GM12878 (cell line): ENCODE results near the gene KIF21B. TPM values are rescaled to one million over a fixed set of nuclear protein-coding genes. Genes with fewer than 3 reads are reported as not detected.

Experiments used
- ATAC-seq: fragments of 200-7000 bp; cut with Tn5 transposase; 3 replicates; pipeline ENCODE4 v1.9.1; 2020; ENCODE audit warnings: mild to moderate bottlenecking, moderate library complexity
- BruUV-seq: library from RNA; stranded (reverse); fragments of 400-500 nt; replicated peaks from 2 replicates; lab custom pipeline; 2021; lab: Mats Ljungman, UMichigan
- CTCF ChIA-PET: fragments of 300-600 bp; sonication (Branson Sonifier 250); formaldehyde crosslinking; extraction: SDS; loops from one replicate; lab custom pipeline; 2021; ENCODE audit warnings: inconsistent platforms; lab: Yijun Ruan, JAX
- POLR2A ChIA-PET: fragments of 350-600 bp; formaldehyde crosslinking; extraction: SDS; loops from one replicate; lab custom pipeline; 2021; ENCODE audit warnings: inconsistent platforms; lab: Charles Lee
- RAD21 ChIA-PET: fragments of 300-600 bp; sonication (Branson Sonifier 250); formaldehyde crosslinking; loops from one replicate; lab custom pipeline; 2023; ENCODE audit warnings: antibody characterized with exemption; ENCODE audit not compliant: unreplicated experiment; lab: Charles Lee
- SMC1A ChIA-PET: fragments of 300-600 bp; sonication (Branson Sonifier 250); formaldehyde crosslinking; loops from one replicate; lab custom pipeline; 2023; ENCODE audit not compliant: unreplicated experiment, uncharacterized antibody; lab: Charles Lee
- DNase-seq: peaks from one replicate; pipeline ENCODE4 v3.0.0-alpha.2; 2011; ENCODE audit warnings: low read depth, low spot score
- FAIRE-seq: peaks from 3 replicates; lab custom pipeline; 2011; peaks lifted over from hg19 to GRCh38; lab: Jason Lieb, UNC
- H2AFZ ChIP-seq: 2 replicates; pipeline ENCODE4 v1.6.0; 2011; ENCODE audit warnings: low read depth, low read length, control low read depth; ENCODE audit not compliant: control insufficient read depth
- H3K27ac ChIP-seq: 2 replicates; pipeline ENCODE4 v1.5.1; 2011; ENCODE audit warnings: control low read depth; ENCODE audit not compliant: control insufficient read depth, insufficient read depth
- H3K27me3 ChIP-seq, 2 experiments: replicated peaks in 1 of 2; 2 replicates each; pipeline versions ENCODE4 v1.6.0 to v1.6.1; 2011; ENCODE audit warnings: low read length in 1 of 2; ENCODE audit not compliant: control insufficient read depth in 2 of 2, insufficient read depth in 2 of 2
- H3K36me3 ChIP-seq, 2 experiments: 2 replicates each; pipeline ENCODE4 v1.5.1; 2011; ENCODE audit warnings: low read length in 1 of 2; ENCODE audit not compliant: control insufficient read depth in 2 of 2, insufficient read depth in 2 of 2
- H3K4me1 ChIP-seq: 2 replicates; pipeline ENCODE4 v1.6.1; 2011; ENCODE audit warnings: mild to moderate bottlenecking, low read length, moderate library complexity, mixed read lengths; ENCODE audit not compliant: control insufficient read depth, insufficient read depth
- H3K4me2 ChIP-seq: 2 replicates; pipeline ENCODE4 v1.6.0; 2011; ENCODE audit warnings: control low read depth; ENCODE audit not compliant: control insufficient read depth, insufficient read depth
- H3K4me3 ChIP-seq: fragments of 200-600 bp; sonication (generic); 2 replicates; pipeline ENCODE4 v1.5.1; 2016
- H3K79me2 ChIP-seq: 2 replicates; pipeline ENCODE4 v1.6.0; 2011; ENCODE audit warnings: low read length; ENCODE audit not compliant: control insufficient read depth, insufficient read depth
- H3K9ac ChIP-seq: 2 replicates; pipeline ENCODE4 v1.8.0; 2011; ENCODE audit warnings: low read length, control low read depth, mixed read lengths; ENCODE audit not compliant: control insufficient read depth, insufficient read depth
- H3K9me3 ChIP-seq: replicated peaks from 3 replicates; pipeline ENCODE4 v1.5.1; 2011; ENCODE audit warnings: mild to moderate bottlenecking, low read length; ENCODE audit not compliant: control insufficient read depth, insufficient read depth
- H4K20me1 ChIP-seq: 2 replicates; pipeline ENCODE4 v1.6.0; 2011; ENCODE audit not compliant: control insufficient read depth, insufficient read depth
- CBFB ChIP-seq: IDR thresholded peaks from 2 replicates; pipeline ENCODE4 v1.6.1; 2016; ENCODE audit warnings: antibody characterized with exemption, low read depth
- FOXM1 ChIP-seq: IDR thresholded peaks from 2 replicates; pipeline ENCODE4 v1.6.1; 2012; ENCODE audit warnings: low read depth, mild to moderate bottlenecking, inconsistent platforms, low read length, moderate library complexity
- GABPA ChIP-seq: IDR thresholded peaks from 2 replicates; pipeline ENCODE4 v1.6.1; 2014; ENCODE audit warnings: antibody characterized with exemption, low read depth, mild to moderate bottlenecking, inconsistent platforms
- JUNB ChIP-seq: IDR thresholded peaks from 2 replicates; pipeline ENCODE4 v1.6.1; 2016; ENCODE audit warnings: antibody characterized with exemption, mild to moderate bottlenecking
- RUNX3 ChIP-seq: IDR thresholded peaks from 2 replicates; pipeline ENCODE4 v1.6.1; 2012; ENCODE audit warnings: low read length, inconsistent platforms
- SMARCA5 ChIP-seq: fragments of 450-650 bp; IDR thresholded peaks from 2 replicates; pipeline ENCODE4 v1.6.1; 2017; ENCODE audit warnings: mild to moderate bottlenecking
- ZZZ3 ChIP-seq: IDR thresholded peaks from 2 replicates; pipeline ENCODE4 v1.6.1; 2011; ENCODE audit warnings: low read depth; ENCODE audit not compliant: control insufficient read depth, insufficient read length
- WGBS: methylation state at CpG from one replicate; pipeline ENCODE4 v1.1.6; 2016; ENCODE audit warnings: low lambda C conversion rate; ENCODE audit not compliant: insufficient replicate concordance, insufficient coverage; ENCODE audit errors: missing lambda C conversion rate; 5-methylcytosine and 5-hydroxymethylcytosine counted together
- in situ Hi-C: fragments of 300-500 bp; cut with MboI; formaldehyde crosslinking; loops from 9 replicates; pipeline ENCODE4 v1.14.3; 2018; ENCODE audit warnings: mixed read lengths
- intact Hi-C: fragments of 100-400 bp; cut with micrococcal nuclease; formaldehyde crosslinking; loops from one replicate; pipeline ENCODE4 v1.14.2; 2022; ENCODE audit not compliant: unreplicated experiment
- polyA plus RNA-seq, 11 experiments: library from polyadenylated mRNA; depleted of rRNA in 4 of 11; unstranded in 6 of 11; stranded (reverse) in 5 of 11; fragments of >200 nt; fragmentation: Nextera tagmentation in 4 of 11; fragmentation: Illumina TruSeq in 1 of 11; extraction: Ambion mirVana in 4 of 11; extraction: Trizol in 1 of 11; gene quantifications; 1 replicate in 1 of 11; 2 replicates in 10 of 11; pipeline versions ENCODE4 v1.2.1 to v1.2.3, GENCODE V29; 2011 to 2016; ENCODE audit warnings: inconsistent platforms in 2 of 11, missing spikeins in 2 of 11, low read depth in 1 of 11
- total RNA-seq, 4 experiments: library from RNA; depleted of rRNA in 3 of 4; stranded (reverse); fragments of >200 nt in 3 of 4; fragmentation: Illumina TruSeq in 1 of 4; extraction: Trizol in 1 of 4; gene quantifications; 2 replicates each; pipeline versions ENCODE4 v1.2.1 to v1.2.3, GENCODE V29; 2013 to 2021
- TF ChIP-seq, protein P1 (sequence below): IDR thresholded peaks from 2 replicates; pipeline ENCODE4 v1.6.1; 2012; ENCODE audit warnings: low read depth, low read length, improper control_type of control experiment

Gene KIF21B
- total and polyA plus RNA-seq, 10 of the 15 experiments (the other 5 are each of a cell fraction or from before 2014, with no cell fraction given), result 2.3 to 47.7 (median 12.6) TPM

- Histone ChIP-seq H3K27ac (no peak overlapping the region), H3K79me2 (peaks cover 39% of the 10 kb centered on the region), H4K20me1 (no peaks in the 10 kb centered on the region), H3K4me3 (no peak overlapping the region), H3K9me3 (no peaks in the 10 kb centered on the region), H3K4me2 (no peak overlapping the region), H3K36me3 (peaks cover 0 to 2% of the 10 kb centered on the region in 2 experiments; a peak in 1 of 4 replicates), H3K4me1 (peaks cover 51% of the 10 kb centered on the region), H3K9ac (no peak overlapping the region), H3K27me3 (no peaks in the 10 kb centered on the region), H2AFZ (no peak overlapping the region)
- no peak for FAIRE-seq
- no peak for DNase-seq
- BruUV-seq, result no TSS peak
- intact Hi-C loops, result no loop called here
- TF ChIP-seq CBFB (no peak), FOXM1 (no peak), RUNX3 (no peak), ZZZ3 (no peak), GABPA (no peak), JUNB (no peak), SMARCA5 (no peak)
- TF ChIP-seq, protein P1, sequence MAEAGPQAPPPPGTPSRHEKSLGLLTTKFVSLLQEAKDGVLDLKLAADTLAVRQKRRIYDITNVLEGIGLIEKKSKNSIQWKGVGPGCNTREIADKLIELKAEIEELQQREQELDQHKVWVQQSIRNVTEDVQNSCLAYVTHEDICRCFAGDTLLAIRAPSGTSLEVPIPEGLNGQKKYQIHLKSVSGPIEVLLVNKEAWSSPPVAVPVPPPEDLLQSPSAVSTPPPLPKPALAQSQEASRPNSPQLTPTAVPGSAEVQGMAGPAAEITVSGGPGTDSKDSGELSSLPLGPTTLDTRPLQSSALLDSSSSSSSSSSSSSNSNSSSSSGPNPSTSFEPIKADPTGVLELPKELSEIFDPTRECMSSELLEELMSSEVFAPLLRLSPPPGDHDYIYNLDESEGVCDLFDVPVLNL, result no peak
- ChIA-PET RAD21 (interaction anchor here (0.9 to 15.8 kb wide), 6 partner anchors 10 to 394 kb away, joined by 3 to 239 read pairs (median 8); partner anchors contain the start of gene KIF21B), POLR2A (interaction anchor here (0.6 to 4.1 kb wide), 4 partner anchors 10 to 135 kb away, joined by 4 to 26 read pairs (median 5); no protein-coding TSS in a partner anchor), SMC1A (interaction anchor here (1.2 to 4.7 kb wide), 6 partner anchors 11 to 213 kb away, joined by 3 to 43 read pairs (median 6); no protein-coding TSS in a partner anchor), CTCF (interaction anchor here (1.1 to 16.7 kb wide), 8 partner anchors 10 to 394 kb away, joined by 3 to 250 read pairs (median 12); no protein-coding TSS in a partner anchor)
- in situ Hi-C loops, result no loop called here
- WGBS, result 79% methylated on average over 10 of the region's 10 CpGs
- ATAC-seq, result no peak
These were observed 7.3 kb downstream of the KIF21B start for GRCh38 chr1:201016211-201016651.
